ENCODE measurements around the gene KRT37. TPM values are rescaled to one million over a fixed set of nuclear protein-coding genes. Genes with fewer than 3 reads are reported as not detected.
A peak's percentile ranks its signal among the peaks of the same experiment; 100 is the strongest.

KRT37 gene
- total RNA-seq, 5 donors from 2014 or later (not counting 1 experiment from before 2014, with no cell fraction given): not detected

DNA sequence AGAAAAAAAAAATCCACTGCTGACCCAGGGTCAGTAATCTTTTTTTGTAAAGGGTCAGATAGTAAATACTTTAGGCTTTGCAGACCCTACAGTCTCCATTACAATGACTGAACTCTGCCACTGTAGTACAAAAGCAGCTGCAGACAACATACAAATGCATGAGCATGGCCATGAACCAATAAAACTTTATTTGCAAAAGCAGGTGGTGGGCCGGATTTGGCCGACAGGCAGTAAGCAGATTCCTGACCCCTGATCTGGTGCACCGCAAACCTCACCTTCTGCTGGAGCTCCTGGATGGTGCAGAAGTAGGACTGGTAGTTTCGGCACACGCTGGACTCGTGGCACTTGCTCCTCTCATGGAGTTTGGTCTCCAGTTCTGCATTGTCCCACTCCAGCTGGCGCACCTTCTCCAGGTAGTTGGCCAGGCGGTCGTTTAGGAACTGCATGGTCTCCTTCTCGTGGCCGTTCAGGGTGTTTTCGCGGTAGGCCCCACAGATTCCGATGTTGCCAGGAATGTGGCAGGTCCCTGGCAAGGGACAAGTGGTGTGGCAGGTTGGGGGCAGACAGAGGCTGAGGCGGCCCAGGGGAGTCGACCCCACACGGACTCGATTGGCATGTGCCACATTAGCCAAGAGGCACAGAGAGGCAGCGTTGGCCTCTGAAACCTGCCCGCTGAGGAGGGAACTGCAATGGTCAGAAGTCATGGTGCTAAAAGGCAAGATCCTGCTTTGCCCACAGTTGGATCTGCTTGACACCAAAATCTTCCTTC is 13.1 kb downstream of the KRT37 start:
- no peak overlapping the region for H3K27ac ChIP-seq (ENCODE audit: low read length)
- Mint-ChIP-seq H3K4me1 (peaks cover 10 to 22% (median 19%) of the 10 kb centered on the region in 3 donors), H3K36me3 (no peaks in the 10 kb centered on the region), H3K4me3 (no peak overlapping the region), H3K27me3 (peaks cover 3 to 6% of the 10 kb centered on the region in 2 donors), H3K27ac (no peak overlapping the region), H3K9me3 (no peaks in the 10 kb centered on the region)
- no peaks in the 10 kb centered on the region for H3K9me3 ChIP-seq
- POLR2A ChIA-PET: no interaction called here
- CTCF ChIA-PET: interaction anchor here in 1 of 2 donors (0.7 kb wide), 1 partner anchor 50 kb away, joined by 3 read pairs; no protein-coding TSS in a partner anchor
- ATAC-seq (replicated peaks in 1 of 4) (no peak), DNase-seq (no peak)
- 95% methylated on average over 18 of the region's 20 CpGs for WGBS (ENCODE audit: insufficient coverage)
- no peaks in the 10 kb centered on the region for H3K27me3 ChIP-seq (replicated peaks in 1 of 2; ENCODE audit: control insufficient read depth in 2 of 2, extremely low read depth in 1 of 2, insufficient read depth in 2 of 2, low read length in 1 of 2)
- H3K36me3 ChIP-seq (ENCODE audit: control insufficient read depth in 2 of 2, extremely low read depth in 1 of 2, insufficient read depth in 1 of 2, low read length in 1 of 2): no peaks in the 10 kb centered on the region
- H3K4me3 ChIP-seq (ENCODE audit: control insufficient read depth in 1 of 2, extremely low read depth in 1 of 2, low read length in 1 of 2): no peak overlapping the region
- H3K4me1 ChIP-seq (ENCODE audit: control insufficient read depth in 1 of 2, extremely low read depth in 1 of 2, insufficient read depth in 2 of 2, low read length in 2 of 2): peaks cover 0 to 12% of the 10 kb centered on the region in 2 experiments

DNA sequence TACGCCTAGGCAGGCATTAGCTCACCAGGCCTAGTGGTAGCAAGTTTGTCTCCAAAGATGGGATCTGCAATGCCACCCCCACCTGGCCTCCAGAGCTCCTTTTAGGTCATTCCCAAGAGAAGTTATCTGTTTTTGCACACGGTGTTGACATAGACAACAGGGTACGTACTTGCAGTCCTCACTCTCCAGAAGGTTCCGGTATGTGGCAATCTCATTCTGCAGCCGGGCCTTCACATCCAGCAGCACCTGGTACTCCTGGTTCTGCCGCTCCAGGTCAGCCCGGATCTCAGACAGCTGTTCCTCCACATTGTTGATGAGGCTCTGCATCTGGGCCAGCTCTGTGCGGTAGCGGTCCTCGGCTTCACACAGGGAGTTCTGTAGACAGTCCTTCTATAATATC is 17.2 kb downstream of the KRT37 start:
- Mint-ChIP-seq H3K4me1 (peaks cover 36 to 50% (median 47%) of the 10 kb centered on the region in 3 donors), H3K36me3 (no peaks in the 10 kb centered on the region), H3K9me3 (no peaks in the 10 kb centered on the region), H3K27ac (no peak overlapping the region), H3K4me3 (no peak overlapping the region), H3K27me3 (peaks cover 0 to 3% of the 10 kb centered on the region in 2 donors)
- no peak for ATAC-seq (replicated peaks in 1 of 4)
- Histone ChIP-seq H3K27me3 (replicated peaks in 1 of 2; ENCODE audit: control insufficient read depth in 2 of 2, extremely low read depth in 1 of 2, insufficient read depth in 2 of 2, low read length in 1 of 2) (peaks cover 3 to 5% of the 10 kb centered on the region in 2 experiments), H3K4me3 (ENCODE audit: control insufficient read depth in 1 of 2, extremely low read depth in 1 of 2, low read length in 1 of 2) (no peak overlapping the region), H3K4me1 (ENCODE audit: control insufficient read depth in 1 of 2, extremely low read depth in 1 of 2, insufficient read depth in 2 of 2, low read length in 2 of 2) (peaks cover 2 to 26% of the 10 kb centered on the region in 2 experiments), H3K27ac (ENCODE audit: low read length) (no peak overlapping the region), H3K36me3 (ENCODE audit: control insufficient read depth in 2 of 2, extremely low read depth in 1 of 2, insufficient read depth in 1 of 2, low read length in 1 of 2) (no peaks in the 10 kb centered on the region), H3K9me3 (no peaks in the 10 kb centered on the region)
- no peak for DNase-seq
- ChIA-PET POLR2A (no interaction called here), CTCF (no interaction called here)
- WGBS (ENCODE audit: insufficient coverage): 94% methylated on average over 7 of the region's 10 CpGs

DNA sequence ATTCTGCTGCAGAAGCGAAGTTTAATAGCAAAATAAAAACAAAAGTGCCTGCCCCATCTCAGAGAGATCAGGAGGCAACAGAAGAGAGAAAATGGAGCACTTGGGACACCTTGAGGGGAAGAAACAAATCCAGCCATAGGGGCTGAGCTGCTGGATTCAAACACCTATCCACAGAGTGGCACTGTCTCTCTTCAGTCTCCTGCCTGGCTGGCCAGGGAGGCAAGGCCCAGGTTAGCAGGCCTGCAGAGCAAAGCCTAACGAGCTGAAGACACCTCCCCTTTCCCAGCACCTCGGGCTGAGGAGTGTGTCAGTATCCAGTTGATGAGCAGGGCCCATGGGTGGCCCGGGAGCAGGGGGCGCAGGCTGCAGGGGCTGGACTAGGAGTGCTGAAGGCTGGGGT is 18.2 kb downstream of the KRT37 start:
- DNase-seq (no peak), ATAC-seq (replicated peaks in 1 of 4) (no peak)
- H3K4me3 ChIP-seq (ENCODE audit: control insufficient read depth in 1 of 2, extremely low read depth in 1 of 2, low read length in 1 of 2): no peak overlapping the region
- H3K4me3 Mint-ChIP-seq: no peak overlapping the region
- H3K27me3 Mint-ChIP-seq: peaks cover 0 to 3% of the 10 kb centered on the region in 2 donors
- no peaks in the 10 kb centered on the region for H3K9me3 Mint-ChIP-seq
- H3K27ac ChIP-seq (ENCODE audit: low read length): no peak overlapping the region
- H3K4me1 Mint-ChIP-seq: peaks cover 38 to 51% (median 50%) of the 10 kb centered on the region in 3 donors
- no peak overlapping the region for H3K27ac Mint-ChIP-seq
- no peaks in the 10 kb centered on the region for H3K36me3 Mint-ChIP-seq
- ChIA-PET POLR2A (no interaction called here), CTCF (no interaction called here)
- H3K9me3 ChIP-seq: no peaks in the 10 kb centered on the region
- no peaks in the 10 kb centered on the region for H3K36me3 ChIP-seq (ENCODE audit: control insufficient read depth in 2 of 2, extremely low read depth in 1 of 2, insufficient read depth in 1 of 2, low read length in 1 of 2)
- H3K27me3 ChIP-seq (replicated peaks in 1 of 2; ENCODE audit: control insufficient read depth in 2 of 2, extremely low read depth in 1 of 2, insufficient read depth in 2 of 2, low read length in 1 of 2): peaks cover 3 to 5% of the 10 kb centered on the region in 2 experiments
- H3K4me1 ChIP-seq (ENCODE audit: control insufficient read depth in 1 of 2, extremely low read depth in 1 of 2, insufficient read depth in 2 of 2, low read length in 2 of 2): peaks cover 2 to 26% of the 10 kb centered on the region in 2 experiments
- WGBS (ENCODE audit: insufficient coverage): 89% methylated on average over 4 of the region's 5 CpGs

DNA sequence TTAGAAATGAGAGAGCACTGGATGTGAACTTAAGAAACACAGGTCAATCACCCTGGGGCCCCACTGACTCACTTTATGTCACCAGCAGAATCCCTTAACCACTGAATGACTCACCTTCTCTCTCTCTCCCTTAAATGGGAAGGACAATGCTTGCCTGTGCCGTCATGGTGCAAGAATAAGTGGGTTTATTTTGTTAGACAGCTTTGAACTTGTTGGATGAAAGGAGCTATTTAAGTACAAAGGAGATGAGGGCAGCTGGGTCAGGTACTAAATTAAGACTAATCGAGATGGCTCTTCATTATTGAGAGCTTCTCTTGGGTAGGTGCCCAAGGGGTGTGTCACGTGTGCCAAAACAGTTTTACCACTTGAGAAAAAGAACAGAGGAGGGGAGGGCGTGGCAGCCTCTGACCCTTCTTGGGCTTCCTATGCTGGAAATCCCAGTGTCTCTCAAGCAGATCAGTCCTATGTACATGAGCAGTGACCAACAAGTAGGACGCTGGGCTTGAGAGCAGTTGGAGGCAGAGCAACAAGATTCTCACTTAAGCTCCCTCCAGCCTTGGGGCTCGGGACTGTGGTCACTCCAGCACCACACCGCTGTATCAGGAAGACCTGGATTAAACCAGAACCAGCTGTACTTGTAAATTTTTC is 20.2 kb downstream of the KRT37 start:
- no peak overlapping the region for H3K4me3 ChIP-seq (ENCODE audit: control insufficient read depth in 1 of 2, extremely low read depth in 1 of 2, low read length in 1 of 2)
- Mint-ChIP-seq H3K36me3 (no peaks in the 10 kb centered on the region), H3K27me3 (no peaks in the 10 kb centered on the region), H3K4me1 (peaks cover 34 to 47% (median 42%) of the 10 kb centered on the region in 3 donors), H3K4me3 (no peak overlapping the region), H3K27ac (peak overlapping the region in 1 of 2 donors; percentile 72), H3K9me3 (no peaks in the 10 kb centered on the region)
- peaks cover 2 to 22% of the 10 kb centered on the region in 2 experiments for H3K4me1 ChIP-seq (ENCODE audit: control insufficient read depth in 1 of 2, extremely low read depth in 1 of 2, insufficient read depth in 2 of 2, low read length in 2 of 2)
- H3K27ac ChIP-seq (ENCODE audit: low read length): no peak overlapping the region
- 54% methylated on average over 6 of the region's 7 CpGs for WGBS (ENCODE audit: insufficient coverage)
- no peaks in the 10 kb centered on the region for H3K9me3 ChIP-seq
- ChIA-PET POLR2A (interaction anchor here in 1 of 2 donors (0.7 kb wide), 1 partner anchor 20 kb away, joined by 3 read pairs; no protein-coding TSS in a partner anchor), CTCF (interaction anchor here (0.5 to 1.1 kb wide), 4 partner anchors 8 to 34 kb away, joined by 3 to 4 read pairs (median 3); no protein-coding TSS in a partner anchor)
- peaks cover 5 to 6% of the 10 kb centered on the region in 2 experiments for H3K27me3 ChIP-seq (replicated peaks in 1 of 2; ENCODE audit: control insufficient read depth in 2 of 2, extremely low read depth in 1 of 2, insufficient read depth in 2 of 2, low read length in 1 of 2)
- H3K36me3 ChIP-seq (ENCODE audit: control insufficient read depth in 2 of 2, extremely low read depth in 1 of 2, insufficient read depth in 1 of 2, low read length in 1 of 2): no peaks in the 10 kb centered on the region
- ATAC-seq (replicated peaks in 1 of 4) (peak; percentile 54 to 88 (median 70)), DNase-seq (peak in 2 of 35 experiments; percentile 10 to 34)

DNA sequence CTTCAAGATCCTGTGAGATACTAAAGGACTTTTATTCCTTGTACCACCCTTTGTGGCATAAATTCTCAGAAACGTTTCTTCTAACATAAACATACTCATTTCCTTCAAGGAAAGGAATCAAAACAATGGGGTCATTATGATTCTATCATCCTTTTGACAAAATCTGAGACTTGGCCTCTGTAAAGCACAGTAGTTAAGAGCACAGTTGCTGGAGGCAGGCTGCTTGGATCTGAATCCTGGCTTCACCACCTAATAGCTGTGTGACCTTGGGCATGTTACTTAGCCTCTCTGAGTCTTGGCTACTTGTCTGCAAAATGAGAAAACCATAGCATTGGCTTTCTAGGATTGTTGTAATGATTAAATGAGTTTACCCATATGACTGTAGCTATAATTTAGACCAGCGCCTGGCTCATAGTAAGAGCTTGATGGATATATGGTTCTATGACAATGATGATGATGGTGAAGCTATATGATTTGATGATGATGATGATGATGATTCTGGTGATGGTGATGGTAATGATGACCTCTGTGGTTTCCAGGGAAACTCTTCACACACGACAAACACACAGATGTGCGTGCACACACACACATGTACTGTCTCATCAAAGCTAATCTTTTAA is 20.9 kb downstream of the KRT37 start:
- Mint-ChIP-seq H3K4me1 (peaks cover 28 to 41% (median 35%) of the 10 kb centered on the region in 3 donors), H3K27ac (peak overlapping the region in 1 of 2 donors; percentile 72), H3K4me3 (no peak overlapping the region), H3K27me3 (no peaks in the 10 kb centered on the region), H3K9me3 (no peaks in the 10 kb centered on the region), H3K36me3 (no peaks in the 10 kb centered on the region)
- Histone ChIP-seq H3K9me3 (no peaks in the 10 kb centered on the region), H3K4me3 (ENCODE audit: control insufficient read depth in 1 of 2, extremely low read depth in 1 of 2, low read length in 1 of 2) (no peak overlapping the region), H3K4me1 (ENCODE audit: control insufficient read depth in 1 of 2, extremely low read depth in 1 of 2, insufficient read depth in 2 of 2, low read length in 2 of 2) (peaks cover 2 to 16% of the 10 kb centered on the region in 2 experiments), H3K27ac (ENCODE audit: low read length) (no peak overlapping the region), H3K27me3 (replicated peaks in 1 of 2; ENCODE audit: control insufficient read depth in 2 of 2, extremely low read depth in 1 of 2, insufficient read depth in 2 of 2, low read length in 1 of 2) (peaks cover 5 to 7% of the 10 kb centered on the region in 2 experiments), H3K36me3 (ENCODE audit: control insufficient read depth in 2 of 2, extremely low read depth in 1 of 2, insufficient read depth in 1 of 2, low read length in 1 of 2) (no peaks in the 10 kb centered on the region)
- ATAC-seq (replicated peaks in 1 of 4) (no peak), DNase-seq (no peak)
- ChIA-PET POLR2A (interaction anchor here in 1 of 2 donors (0.6 kb wide), 1 partner anchor 141 kb away, joined by 3 read pairs; no protein-coding TSS in a partner anchor), CTCF (interaction anchor here in 1 of 2 donors (1.1 kb wide), 2 partner anchors 14 to 30 kb away, joined by 3 to 4 read pairs; no protein-coding TSS in a partner anchor)
- 36% methylated on average over 2 of the region's 4 CpGs for WGBS (ENCODE audit: insufficient coverage)

DNA sequence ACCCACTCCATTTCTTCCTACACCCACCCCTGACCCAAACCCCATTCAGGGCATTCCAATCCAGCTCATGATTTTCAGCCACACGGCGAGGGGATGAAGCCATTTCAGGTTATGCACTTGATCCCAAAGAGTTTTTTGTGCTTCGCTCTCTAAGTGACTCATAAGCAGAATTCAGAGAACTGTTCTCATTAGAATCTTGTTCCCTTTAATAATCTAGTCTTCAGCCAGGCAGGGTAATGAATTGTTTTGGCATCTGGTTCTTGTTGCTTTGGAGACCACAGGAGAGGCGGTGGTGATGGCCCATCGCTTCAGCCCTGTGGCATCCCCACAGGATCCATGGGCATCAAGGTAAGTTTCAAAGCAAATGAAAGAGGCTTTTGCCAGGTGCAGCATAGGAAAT is 22.2 kb downstream of the KRT37 start:
- Mint-ChIP-seq H3K36me3 (no peaks in the 10 kb centered on the region), H3K27me3 (peaks cover 0 to 3% of the 10 kb centered on the region in 2 donors), H3K27ac (peak overlapping the region; percentile 45 to 61), H3K4me3 (no peak overlapping the region), H3K4me1 (peaks cover 28 to 38% (median 31%) of the 10 kb centered on the region in 3 donors), H3K9me3 (no peaks in the 10 kb centered on the region)
- CTCF ChIA-PET: no interaction called here
- Histone ChIP-seq H3K36me3 (ENCODE audit: control insufficient read depth in 2 of 2, extremely low read depth in 1 of 2, insufficient read depth in 1 of 2, low read length in 1 of 2) (no peaks in the 10 kb centered on the region), H3K4me3 (ENCODE audit: control insufficient read depth in 1 of 2, extremely low read depth in 1 of 2, low read length in 1 of 2) (no peak overlapping the region), H3K27me3 (replicated peaks in 1 of 2; ENCODE audit: control insufficient read depth in 2 of 2, extremely low read depth in 1 of 2, insufficient read depth in 2 of 2, low read length in 1 of 2) (peaks cover 5 to 7% of the 10 kb centered on the region in 2 experiments), H3K9me3 (no peaks in the 10 kb centered on the region), H3K4me1 (ENCODE audit: control insufficient read depth in 1 of 2, extremely low read depth in 1 of 2, insufficient read depth in 2 of 2, low read length in 2 of 2) (peaks cover 2 to 14% of the 10 kb centered on the region in 2 experiments), H3K27ac (ENCODE audit: low read length) (no peak overlapping the region)
- POLR2A ChIA-PET: no interaction called here
- DNase-seq: no peak
- 91% methylated on average over 4 of the region's 5 CpGs for WGBS (ENCODE audit: insufficient coverage)
- ATAC-seq (replicated peaks in 1 of 4): no peak
